Inflammatory macrophage treated with lipopolysaccharide for 4 hours (primary cell): ENCODE measurements around the gene SST.
"Not testable (repeated sequence)": the region's sequence is repeated elsewhere in the genome, so short reads cannot be mapped to it uniquely, and the experiment has no call there.

ENCODE experiments used
- DNase-seq: peaks from one replicate; pipeline ENCODE4 v3.0.0-alpha.2; 2020

SST gene

GRCh38 chr3:187681756-187682155, 11.6 kb upstream of the SST start:
- DNase-seq = not testable (repeated sequence)

- peak; percentile 54 for DNase-seq
These were observed 9.6 kb upstream of the SST start for GRCh38 chr3:187679638-187680396.

- DNase-seq = peak; percentile 56
These were observed 8.6 kb upstream of the SST start for GRCh38 chr3:187678726-187679268.

- DNase-seq = no peak
These were observed 7.4 kb upstream of the SST start for GRCh38 chr3:187677604-187678003.

- DNase-seq = no peak
These were observed 2.8 kb upstream of the SST start for GRCh38 chr3:187673012-187673411.

- no peak for DNase-seq
These were observed 2.7 kb downstream of the SST start for GRCh38 chr3:187667526-187667925.

- no peak for DNase-seq
These were observed 4.3 kb downstream of the SST start for GRCh38 chr3:187665764-187666402.

GRCh38 chr3:187665010-187665409, 5.2 kb downstream of the SST start:
- DNase-seq = no peak

- DNase-seq = peak; percentile 32
These were observed 7.3 kb downstream of the SST start for GRCh38 chr3:187662848-187663409.

- DNase-seq = no peak
These were observed 8.9 kb downstream of the SST start for GRCh38 chr3:187661267-187661666.

GRCh38 chr3:187651282-187651681, 18.9 kb downstream of the SST start:
- DNase-seq = no peak

- DNase-seq = no peak
These were observed 22.0 kb downstream of the SST start for GRCh38 chr3:187648177-187648576.

- no peak for DNase-seq
These were observed 23.1 kb downstream of the SST start for GRCh38 chr3:187646906-187647660.

- DNase-seq = not testable (repeated sequence)
These were observed 24.8 kb downstream of the SST start for GRCh38 chr3:187645379-187645778.

GRCh38 chr3:187642861-187643260, 27.3 kb downstream of the SST start:
- no peak for DNase-seq

- no peak for DNase-seq
These were observed 28.7 kb downstream of the SST start for GRCh38 chr3:187641320-187642016.

GRCh38 chr3:187640569-187641059, 29.6 kb downstream of the SST start:
- DNase-seq = no peak

GRCh38 chr3:187639927-187640568, 30.1 kb downstream of the SST start:
- no peak for DNase-seq

- no peak for DNase-seq
These were observed 33.7 kb downstream of the SST start for GRCh38 chr3:187636528-187636927.

- DNase-seq = no peak
These were observed 39.8 kb downstream of the SST start for GRCh38 chr3:187630404-187630803.

- DNase-seq = no peak
These were observed 40.5 kb downstream of the SST start for GRCh38 chr3:187629711-187630110.

GRCh38 chr3:187628169-187628568, 42.0 kb downstream of the SST start:
- no peak for DNase-seq
